ENCODE data around the gene SERPINC1. TPM values are rescaled to one million over a fixed set of nuclear protein-coding genes. Genes with fewer than 3 reads are reported as not detected.

SERPINC1 gene
- total and polyA plus RNA-seq, 2 of the 8 experiments (the other 6 are each of a cell fraction or from before 2014, with no cell fraction given), result 0.08 TPM; not detected in 1

GRCh38 chr1:173920861-173921260, 3.7 kb upstream of the SERPINC1 start:
- Histone ChIP-seq H3K4ac (replicated peaks; ENCODE audit: insufficient read length, low read depth, low read length) (no peak overlapping the region), H3K23ac (ENCODE audit: insufficient read length) (no peak overlapping the region), H4K20me1 (replicated peaks in 1 of 2; ENCODE audit: control insufficient read depth in 1 of 2, insufficient read depth in 2 of 2, low read length in 2 of 2) (no peaks in the 10 kb centered on the region), H3K79me1 (ENCODE audit: low read depth, low read length) (no peaks in the 10 kb centered on the region), H2BK20ac (ENCODE audit: low read length) (no peak overlapping the region), H2AK5ac (ENCODE audit: low read depth, low read length) (no peak overlapping the region), H4K8ac (ENCODE audit: extremely low read depth, insufficient read depth, low read length) (no peak overlapping the region), H3K23me2 (ENCODE audit: low read depth, low read length) (no peaks in the 10 kb centered on the region), H2BK15ac (ENCODE audit: low read length) (no peak overlapping the region), H2BK5ac (ENCODE audit: low read depth, low read length) (no peak overlapping the region), H2AFZ (ENCODE audit: low read length) (no peak overlapping the region), H3K14ac (ENCODE audit: insufficient read length) (no peak overlapping the region), H3K4me3 (ENCODE audit: extremely low read depth in 1 of 4, insufficient read depth in 2 of 4, low read depth in 3 of 4, low read length in 4 of 4) (no peak overlapping the region), H3K36me3 (ENCODE audit: control insufficient read depth in 2 of 4, insufficient read depth in 4 of 4, low read length in 3 of 4) (no peaks in the 10 kb centered on the region), H3K27me3 (replicated peaks in 1 of 4; ENCODE audit: control insufficient read depth in 3 of 4, extremely low read depth in 1 of 4, insufficient read depth in 3 of 4, low read length in 3 of 4) (no peaks in the 10 kb centered on the region), H3K56ac (replicated peaks; ENCODE audit: insufficient read length, low read depth, low read length) (no peak overlapping the region), H3K79me2 (ENCODE audit: control insufficient read depth in 1 of 2, insufficient read depth in 2 of 2, low read length in 2 of 2) (no peaks in the 10 kb centered on the region), H3K9ac (replicated peaks in 1 of 4; ENCODE audit: extremely low read depth in 1 of 4, low read depth in 3 of 4, low read length in 3 of 4) (no peak overlapping the region), H4K91ac (replicated peaks; ENCODE audit: insufficient read length, low read length) (no peak overlapping the region), H3K18ac (ENCODE audit: extremely low read depth, low read length) (no peak overlapping the region), H3K9me3 (ENCODE audit: insufficient read depth in 2 of 2, low read depth in 1 of 2, low read length in 1 of 2) (no peaks in the 10 kb centered on the region), H3K4me1 (replicated peaks in 1 of 4; ENCODE audit: control insufficient read depth in 3 of 4, insufficient read depth in 4 of 4, low read length in 3 of 4) (no peaks in the 10 kb centered on the region; a peak in 1 of 7 replicates), H2BK120ac (replicated peaks; ENCODE audit: low read depth, low read length) (no peak overlapping the region), H3K4me2 (ENCODE audit: insufficient read depth in 1 of 2, low read depth in 2 of 2, low read length in 2 of 2) (no peak overlapping the region), H3K27ac (ENCODE audit: low read depth, low read length) (no peak overlapping the region), H2BK12ac (ENCODE audit: low read depth, low read length) (no peak overlapping the region), H4K5ac (ENCODE audit: insufficient read length, low read depth, low read length) (no peak overlapping the region)
- no peak for TF ChIP-seq ASH2L (IDR thresholded peaks at IDR 0.05; ENCODE audit: low read length)
- peak; percentile 92 for TF ChIP-seq TBP (IDR thresholded peaks at IDR 0.05; ENCODE audit: low read depth, low read length)
- WGBS, 2 experiments (ENCODE audit: extremely low coverage in 1 of 2, insufficient coverage in 1 of 2, insufficient read length in 1 of 2, insufficient replicate concordance in 2 of 2, low coverage in 1 of 2, low lambda C conversion rate in 2 of 2, missing lambda C conversion rate in 1 of 2), result 92% methylated on average over 5 of the region's 5 CpGs; no CpG with 5 or more reads in 1 of the 2 experiments
- no peak for DNase-seq (ENCODE audit: low read depth in 1 of 2, low spot score in 2 of 2)
- CTCF ChIA-PET (ENCODE audit: partially characterized antibody), result interaction anchor here (1.7 kb wide), 1 partner anchor 14 kb away, joined by 4 read pairs; no protein-coding TSS in a partner anchor
- POLR2A ChIA-PET (ENCODE audit: partially characterized antibody), result interaction anchor here (1.0 to 1.8 kb wide), 5 partner anchors 9 to 57 kb away, joined by 3 to 7 read pairs (median 3); partner anchors contain the start of genes GAS5 and ZBTB37
- no peak for FAIRE-seq

Measured in H1 (cell line).